Stomach smooth muscle (tissue), 2 donors: ENCODE measurements around the gene ZNF443.
"Not testable (repeated sequence)": the region's sequence is repeated elsewhere in the genome, so short reads cannot be mapped to it uniquely, and the experiment has no call there.

ENCODE experiments used
- H3K27ac ChIP-seq: one replicate; pipeline ENCODE4 v1.7.0; 2013; ENCODE audit warnings: mild to moderate bottlenecking, low read length, inconsistent platforms
- H3K27me3 ChIP-seq, 2 donors: one replicate each; pipeline ENCODE4 v1.7.0; 2013; ENCODE audit warnings: low read length in 2 of 2; ENCODE audit not compliant: insufficient read depth in 2 of 2, control insufficient read depth in 1 of 2
- H3K36me3 ChIP-seq, 2 donors: one replicate each; pipeline ENCODE4 v1.7.0; 2013; ENCODE audit warnings: low read length in 2 of 2; ENCODE audit not compliant: control insufficient read depth in 2 of 2, insufficient read depth in 2 of 2
- H3K4me1 ChIP-seq: one replicate; pipeline ENCODE4 v1.7.0; 2013; ENCODE audit warnings: low read length; ENCODE audit not compliant: control insufficient read depth, insufficient read depth
- H3K4me3 ChIP-seq, 2 donors: one replicate each; pipeline ENCODE4 v1.7.0; 2013; ENCODE audit warnings: low read length in 2 of 2
- H3K9ac ChIP-seq, 2 donors: one replicate each; pipeline ENCODE4 v1.7.0; 2013; ENCODE audit warnings: low read length in 2 of 2, mild to moderate bottlenecking in 1 of 2
- H3K9me3 ChIP-seq, 2 donors: one replicate each; pipeline ENCODE4 v1.7.0; 2013; ENCODE audit warnings: low read length in 2 of 2; ENCODE audit not compliant: control insufficient read depth in 2 of 2
- donor health status: healthy.
- donor health status: Pancreatic carcinoma.

ZNF443 gene

GRCh38 chr19:12465211-12465610, 24.4 kb upstream of the ZNF443 start:
- H3K36me3 ChIP-seq = peaks cover 9 to 29% of the 10 kb centered on the region in 2 donors
- H3K9me3 ChIP-seq = peaks cover 14 to 26% of the 10 kb centered on the region in 2 donors
- H3K4me1 ChIP-seq = no peaks in the 10 kb centered on the region
- H3K27ac ChIP-seq = no peak overlapping the region
- no peak overlapping the region for H3K4me3 ChIP-seq
- H3K9ac ChIP-seq = no peak overlapping the region
- H3K27me3 ChIP-seq = no peaks in the 10 kb centered on the region

- H3K27me3 ChIP-seq = no peaks in the 10 kb centered on the region
- no peak overlapping the region for H3K27ac ChIP-seq
- peaks cover 14 to 26% of the 10 kb centered on the region in 2 donors for H3K9me3 ChIP-seq
- no peak overlapping the region for H3K9ac ChIP-seq
- H3K4me1 ChIP-seq = no peaks in the 10 kb centered on the region
- H3K36me3 ChIP-seq = peaks cover 9 to 29% of the 10 kb centered on the region in 2 donors
- no peak overlapping the region for H3K4me3 ChIP-seq
Measured at GRCh38 chr19:12464769-12465168, 23.9 kb upstream of the ZNF443 start.

GRCh38 chr19:12464139-12464538, 23.3 kb upstream of the ZNF443 start:
- not testable (repeated sequence) for H3K27ac ChIP-seq, H3K4me1 ChIP-seq, H3K9ac ChIP-seq, H3K27me3 ChIP-seq
- H3K9me3 ChIP-seq = peaks cover 14 to 26% of the 10 kb centered on the region in 2 donors
- peaks cover 9 to 29% of the 10 kb centered on the region in 2 donors for H3K36me3 ChIP-seq
- H3K4me3 ChIP-seq = peak overlapping the region in 1 of 2 donors; percentile 49

GRCh38 chr19:12453495-12453894, 12.7 kb upstream of the ZNF443 start:
- Histone ChIP-seq H3K9me3 (peaks cover 0 to 10% of the 10 kb centered on the region in 2 donors), H3K4me3 (no peak overlapping the region), H3K36me3 (no peaks in the 10 kb centered on the region), H3K27me3 (no peaks in the 10 kb centered on the region), H3K4me1 (no peaks in the 10 kb centered on the region), H3K27ac (no peak overlapping the region), H3K9ac (no peak overlapping the region)

GRCh38 chr19:12450844-12451243, 10.0 kb upstream of the ZNF443 start:
- H3K4me3 ChIP-seq = no peak overlapping the region

GRCh38 chr19:12448808-12449207, 8.0 kb upstream of the ZNF443 start:
- Histone ChIP-seq H3K9me3 (peaks cover 0 to 10% of the 10 kb centered on the region in 2 donors), H3K27ac (no peak overlapping the region), H3K36me3 (no peaks in the 10 kb centered on the region), H3K4me3 (no peak overlapping the region), H3K27me3 (no peaks in the 10 kb centered on the region), H3K4me1 (no peaks in the 10 kb centered on the region), H3K9ac (no peak overlapping the region)

More at GRCh38 chr19:12450844-12451243, 10.0 kb upstream of the ZNF443 start:
- no peak overlapping the region for H3K9ac ChIP-seq
- peaks cover 0 to 10% of the 10 kb centered on the region in 2 donors for H3K9me3 ChIP-seq
- no peaks in the 10 kb centered on the region for H3K36me3 ChIP-seq
- H3K27me3 ChIP-seq = no peaks in the 10 kb centered on the region
- no peak overlapping the region for H3K27ac ChIP-seq
- H3K4me1 ChIP-seq = no peaks in the 10 kb centered on the region

- not testable (repeated sequence) for H3K27me3 ChIP-seq, H3K9me3 ChIP-seq, H3K4me1 ChIP-seq, H3K36me3 ChIP-seq
- Histone ChIP-seq H3K27ac (peak overlapping the region; percentile 71), H3K4me3 (peak overlapping the region; percentile 82 to 87), H3K9ac (peak overlapping the region; percentile 53 to 76)
Measured at GRCh38 chr19:12439686-12440540, 908 bp downstream of the ZNF443 start.

GRCh38 chr19:12430726-12431299, 10.0 kb downstream of the ZNF443 start:
- not testable (repeated sequence) for H3K27me3 ChIP-seq, H3K9me3 ChIP-seq, H3K27ac ChIP-seq, H3K4me1 ChIP-seq, H3K9ac ChIP-seq, H3K4me3 ChIP-seq
- peaks cover 4 to 16% of the 10 kb centered on the region in 2 donors for H3K36me3 ChIP-seq

GRCh38 chr19:12425888-12426274, 14.9 kb downstream of the ZNF443 start:
- Histone ChIP-seq H3K27ac (no peak overlapping the region), H3K9ac (no peak overlapping the region), H3K4me3 (no peak overlapping the region), H3K9me3 (no peaks in the 10 kb centered on the region), H3K4me1 (no peaks in the 10 kb centered on the region), H3K36me3 (peaks cover 2 to 9% of the 10 kb centered on the region in 2 donors), H3K27me3 (no peaks in the 10 kb centered on the region)

GRCh38 chr19:12425236-12425887, 15.5 kb downstream of the ZNF443 start:
- Histone ChIP-seq H3K27ac (no peak overlapping the region), H3K9me3 (no peaks in the 10 kb centered on the region), H3K27me3 (no peaks in the 10 kb centered on the region), H3K36me3 (peaks cover 0 to 4% of the 10 kb centered on the region in 2 donors), H3K4me1 (no peaks in the 10 kb centered on the region), H3K4me3 (no peak overlapping the region), H3K9ac (no peak overlapping the region)
